HG03575 (cell line): Measurements from ENCODE around the gene ITGA11.

ENCODE experiments used
- ATAC-seq: cut with Tn5 transposase; IDR thresholded peaks from one replicate; pipeline ENCODE4 v1.9.1; 2021; ENCODE audit not compliant: unreplicated experiment, insufficient number of reproducible peaks, low FRiP score; ENCODE audit errors: extremely low read depth

Gene ITGA11, protein sequence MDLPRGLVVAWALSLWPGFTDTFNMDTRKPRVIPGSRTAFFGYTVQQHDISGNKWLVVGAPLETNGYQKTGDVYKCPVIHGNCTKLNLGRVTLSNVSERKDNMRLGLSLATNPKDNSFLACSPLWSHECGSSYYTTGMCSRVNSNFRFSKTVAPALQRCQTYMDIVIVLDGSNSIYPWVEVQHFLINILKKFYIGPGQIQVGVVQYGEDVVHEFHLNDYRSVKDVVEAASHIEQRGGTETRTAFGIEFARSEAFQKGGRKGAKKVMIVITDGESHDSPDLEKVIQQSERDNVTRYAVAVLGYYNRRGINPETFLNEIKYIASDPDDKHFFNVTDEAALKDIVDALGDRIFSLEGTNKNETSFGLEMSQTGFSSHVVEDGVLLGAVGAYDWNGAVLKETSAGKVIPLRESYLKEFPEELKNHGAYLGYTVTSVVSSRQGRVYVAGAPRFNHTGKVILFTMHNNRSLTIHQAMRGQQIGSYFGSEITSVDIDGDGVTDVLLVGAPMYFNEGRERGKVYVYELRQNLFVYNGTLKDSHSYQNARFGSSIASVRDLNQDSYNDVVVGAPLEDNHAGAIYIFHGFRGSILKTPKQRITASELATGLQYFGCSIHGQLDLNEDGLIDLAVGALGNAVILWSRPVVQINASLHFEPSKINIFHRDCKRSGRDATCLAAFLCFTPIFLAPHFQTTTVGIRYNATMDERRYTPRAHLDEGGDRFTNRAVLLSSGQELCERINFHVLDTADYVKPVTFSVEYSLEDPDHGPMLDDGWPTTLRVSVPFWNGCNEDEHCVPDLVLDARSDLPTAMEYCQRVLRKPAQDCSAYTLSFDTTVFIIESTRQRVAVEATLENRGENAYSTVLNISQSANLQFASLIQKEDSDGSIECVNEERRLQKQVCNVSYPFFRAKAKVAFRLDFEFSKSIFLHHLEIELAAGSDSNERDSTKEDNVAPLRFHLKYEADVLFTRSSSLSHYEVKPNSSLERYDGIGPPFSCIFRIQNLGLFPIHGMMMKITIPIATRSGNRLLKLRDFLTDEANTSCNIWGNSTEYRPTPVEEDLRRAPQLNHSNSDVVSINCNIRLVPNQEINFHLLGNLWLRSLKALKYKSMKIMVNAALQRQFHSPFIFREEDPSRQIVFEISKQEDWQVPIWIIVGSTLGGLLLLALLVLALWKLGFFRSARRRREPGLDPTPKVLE

DNA sequence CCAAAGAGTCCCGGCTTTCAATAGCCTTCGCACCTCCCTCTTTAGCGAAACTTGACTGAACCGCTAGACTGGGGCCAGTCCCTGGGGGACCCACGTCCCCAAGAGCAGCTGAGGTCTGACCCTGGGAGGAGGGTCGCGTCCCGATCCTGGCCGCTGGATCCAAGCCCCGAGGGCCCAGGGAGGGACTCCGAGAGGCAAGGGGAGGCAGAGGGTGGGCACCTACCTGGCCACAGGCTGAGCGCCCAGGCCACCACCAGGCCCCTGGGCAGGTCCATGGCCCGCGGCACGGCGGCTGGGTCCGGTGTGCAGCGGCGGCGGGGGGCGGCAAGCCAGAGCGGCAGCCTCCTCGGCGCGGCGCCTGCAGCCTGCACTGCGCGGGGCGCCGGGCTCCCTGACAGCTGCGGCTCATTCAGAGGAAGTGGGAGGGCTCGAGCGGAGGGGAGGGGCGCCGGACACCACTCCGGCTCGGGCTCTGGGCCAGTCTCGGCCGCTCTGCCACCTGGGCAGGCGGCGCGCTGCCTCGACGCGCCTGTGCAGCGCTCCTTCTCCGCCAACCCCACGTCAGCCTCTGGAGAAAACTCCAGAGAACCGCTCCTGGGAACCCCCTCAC, at the start of gene ITGA11:
Gene ITGA11, minus strand, starts transcription at position 372 of the 610 bp plus-strand sequence. Its CDS starts 97 bp downstream, at position 275.
- ATAC-seq, result no peak

DNA sequence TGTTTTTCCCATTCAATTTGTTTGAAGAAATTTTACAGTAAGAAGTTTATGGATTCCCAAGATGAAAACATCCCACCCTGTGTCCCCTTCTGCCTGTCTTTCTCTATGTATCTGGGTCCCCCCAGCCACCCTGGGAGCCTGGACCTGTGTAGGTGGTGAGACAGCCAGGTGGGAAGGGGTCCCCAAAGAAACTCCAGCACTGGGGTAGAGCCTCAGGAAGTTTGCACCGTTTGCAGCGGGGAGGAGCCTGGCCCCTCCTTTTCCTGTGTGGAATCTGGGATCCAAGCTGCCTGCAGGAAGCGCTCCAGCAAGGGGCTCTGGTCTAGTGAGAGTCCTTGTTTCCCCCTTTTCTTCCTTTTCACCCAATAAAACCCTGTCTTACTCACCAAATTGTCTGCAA, 49.4 kb upstream of the ITGA11 start:
- no peak for ATAC-seq

DNA sequence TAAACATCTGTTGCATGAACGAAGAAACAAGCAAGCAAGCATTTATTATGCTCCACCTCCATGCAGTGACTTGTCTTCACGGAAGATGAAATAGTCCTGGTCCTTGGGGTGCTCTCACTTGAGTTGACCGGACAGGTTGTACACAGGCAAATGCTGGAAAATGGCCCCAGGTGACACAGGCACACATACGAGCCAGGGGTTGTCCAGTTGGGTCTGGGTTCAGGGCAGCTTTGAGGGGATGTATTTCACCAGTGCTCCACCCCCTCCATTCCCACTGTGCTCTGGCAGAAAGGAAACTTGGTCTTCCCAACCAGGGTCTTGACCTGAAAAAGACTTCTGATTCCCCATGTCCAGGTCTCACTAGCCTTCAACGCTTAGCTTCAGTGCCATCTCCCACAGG, 48.3 kb upstream of the ITGA11 start:
- no peak for ATAC-seq

DNA sequence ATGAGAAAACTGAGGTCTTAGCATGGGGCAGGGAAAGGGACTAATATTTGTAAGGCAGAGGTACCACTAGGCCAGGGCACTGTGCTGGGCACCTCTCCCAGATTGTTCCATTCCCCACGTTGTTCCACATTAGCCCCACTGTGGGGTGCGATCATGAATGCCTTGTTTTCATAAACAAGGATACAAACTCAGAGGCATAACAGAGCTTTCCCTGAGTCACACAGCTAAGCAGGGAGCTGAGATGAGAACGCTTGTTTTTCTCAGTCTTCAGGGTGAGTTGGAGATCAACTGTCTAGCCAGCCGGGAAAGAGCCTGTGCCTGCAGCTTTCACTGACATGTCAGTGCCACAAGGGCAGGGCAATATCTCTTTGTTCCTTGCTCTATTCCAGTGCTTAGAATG, 47.9 kb upstream of the ITGA11 start:
- no peak for ATAC-seq

DNA sequence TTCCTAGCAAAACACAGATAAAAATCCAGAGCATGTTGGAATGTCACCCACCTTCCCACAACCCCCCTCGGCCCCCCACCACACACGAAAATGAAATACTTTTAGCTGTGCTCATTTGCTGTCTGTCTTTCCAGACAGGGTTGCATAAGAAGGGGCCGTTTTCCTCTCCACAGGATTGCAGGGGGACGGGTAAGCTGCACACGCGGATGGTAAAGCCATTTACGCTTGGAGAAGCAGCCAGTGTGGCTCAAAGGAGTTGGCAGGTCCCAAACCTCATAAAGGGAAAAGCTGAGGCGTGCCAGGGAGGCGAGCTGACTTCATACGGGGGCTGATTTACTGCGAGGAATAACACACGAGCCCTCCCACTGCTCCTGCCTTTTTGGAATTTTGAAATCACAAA, 47.4 kb upstream of the ITGA11 start:
- no peak for ATAC-seq

DNA sequence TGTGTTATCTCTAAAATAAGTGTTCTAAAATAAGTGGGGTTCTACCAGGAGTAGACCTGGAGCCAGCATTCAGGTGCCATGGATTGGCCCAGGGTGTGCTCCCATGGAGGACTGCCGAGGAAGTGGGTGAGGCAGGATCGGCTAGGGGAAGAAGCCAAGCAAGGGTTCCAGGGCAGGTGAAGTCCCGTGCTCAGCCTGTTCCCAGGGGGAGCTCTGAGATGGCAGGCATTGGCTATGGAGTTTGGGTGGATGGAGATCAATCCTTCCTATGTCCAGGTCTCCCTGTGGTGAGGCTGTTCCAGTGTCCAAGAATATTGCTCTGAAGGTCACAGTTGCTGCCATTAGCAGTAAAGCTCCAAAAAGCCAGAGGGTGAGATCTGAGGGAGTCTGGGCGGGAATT, 46.9 kb upstream of the ITGA11 start:
- no peak for ATAC-seq

DNA sequence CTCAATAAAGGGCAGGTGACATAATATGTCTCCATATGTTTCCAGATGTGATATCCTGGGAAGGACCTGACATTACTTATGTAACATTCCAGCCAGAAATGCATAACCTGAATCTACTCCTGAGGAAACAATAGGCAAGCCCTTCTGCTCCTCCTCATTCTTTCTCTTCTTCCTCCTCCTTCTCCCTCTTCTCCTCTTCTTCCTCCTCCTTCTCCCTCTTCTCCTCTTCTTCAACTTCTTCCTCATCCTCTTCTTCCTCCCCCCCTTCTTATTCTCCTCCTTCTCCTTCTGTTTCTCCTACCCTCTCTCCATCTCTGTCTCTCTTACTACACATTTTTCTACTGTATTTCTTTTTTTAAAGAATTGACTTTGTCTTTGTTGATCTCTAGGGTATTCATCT, 43.5 kb upstream of the ITGA11 start:
- no peak for ATAC-seq

DNA sequence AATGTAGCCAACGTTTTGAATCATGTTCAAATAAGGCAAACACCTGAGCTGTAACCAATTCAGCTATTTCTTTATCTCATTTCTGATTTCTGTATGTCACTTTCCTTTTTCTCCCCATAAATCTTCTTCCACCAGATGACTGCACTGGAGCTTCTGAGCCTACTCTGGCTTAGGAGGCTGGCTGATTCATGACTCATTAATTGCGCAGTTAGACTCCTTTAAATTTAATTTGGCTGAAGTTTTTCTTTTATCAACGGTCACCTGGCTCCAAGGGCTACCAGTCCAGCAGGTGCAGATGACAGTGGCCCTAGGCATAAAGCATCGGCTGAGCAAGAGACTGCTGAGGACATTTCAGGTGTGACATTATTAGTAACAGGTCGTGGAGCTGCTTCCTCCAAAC, 39.6 kb upstream of the ITGA11 start:
- no peak for ATAC-seq

DNA sequence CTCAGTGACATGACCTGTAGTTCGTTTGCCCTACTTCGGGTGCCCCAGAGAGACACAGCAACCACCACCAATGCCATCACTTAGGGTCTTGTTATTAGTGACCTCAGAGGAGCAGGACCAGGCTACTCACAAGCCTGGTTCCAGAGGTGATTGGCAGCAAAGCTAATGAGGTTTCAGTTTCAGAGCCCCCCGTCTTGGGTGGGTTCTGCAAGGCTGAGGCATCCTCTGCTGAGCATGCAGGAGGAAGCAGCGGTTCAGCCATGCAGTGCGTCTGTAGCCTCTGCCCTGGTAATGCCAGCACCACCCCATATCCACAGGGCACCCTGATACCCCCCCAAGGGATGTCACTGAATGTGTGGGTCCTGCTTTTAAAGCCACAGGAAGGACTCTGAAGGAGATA, 39.0 kb upstream of the ITGA11 start:
- ATAC-seq, result no peak

DNA sequence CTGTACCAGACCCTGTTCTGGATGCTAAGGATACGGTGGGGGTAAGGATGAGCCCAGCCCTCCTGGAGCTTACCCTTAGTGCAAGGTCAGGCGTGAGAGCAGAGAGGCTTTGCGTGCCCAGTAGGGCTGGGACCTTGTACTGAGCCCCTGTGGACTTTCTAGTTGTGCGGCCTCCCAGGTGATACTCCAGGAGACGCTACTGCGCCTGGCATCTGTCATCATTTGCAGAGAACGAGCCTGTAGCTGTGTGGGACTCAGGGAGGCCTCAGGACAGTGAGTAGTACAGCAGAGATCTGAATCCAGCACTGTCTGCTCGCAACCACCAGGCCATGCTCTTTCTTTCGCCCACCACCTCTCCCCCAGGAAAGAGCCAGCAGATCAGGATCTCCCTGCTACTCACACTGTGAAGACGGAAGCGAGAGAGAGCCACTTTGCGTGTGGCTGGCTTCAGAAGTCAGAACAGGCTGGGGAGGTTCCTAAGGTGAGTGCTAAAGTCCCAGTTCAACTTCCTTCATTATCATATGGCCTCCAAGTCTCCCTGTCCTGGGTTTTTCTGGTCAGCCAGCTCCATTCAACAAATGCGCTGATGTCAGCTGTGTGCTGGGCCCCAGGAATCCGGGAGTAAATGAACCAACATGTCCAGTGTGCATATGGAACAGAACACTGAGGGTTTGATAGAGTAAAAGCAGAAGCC, 38.2 kb upstream of the ITGA11 start:
- ATAC-seq, result no peak

DNA sequence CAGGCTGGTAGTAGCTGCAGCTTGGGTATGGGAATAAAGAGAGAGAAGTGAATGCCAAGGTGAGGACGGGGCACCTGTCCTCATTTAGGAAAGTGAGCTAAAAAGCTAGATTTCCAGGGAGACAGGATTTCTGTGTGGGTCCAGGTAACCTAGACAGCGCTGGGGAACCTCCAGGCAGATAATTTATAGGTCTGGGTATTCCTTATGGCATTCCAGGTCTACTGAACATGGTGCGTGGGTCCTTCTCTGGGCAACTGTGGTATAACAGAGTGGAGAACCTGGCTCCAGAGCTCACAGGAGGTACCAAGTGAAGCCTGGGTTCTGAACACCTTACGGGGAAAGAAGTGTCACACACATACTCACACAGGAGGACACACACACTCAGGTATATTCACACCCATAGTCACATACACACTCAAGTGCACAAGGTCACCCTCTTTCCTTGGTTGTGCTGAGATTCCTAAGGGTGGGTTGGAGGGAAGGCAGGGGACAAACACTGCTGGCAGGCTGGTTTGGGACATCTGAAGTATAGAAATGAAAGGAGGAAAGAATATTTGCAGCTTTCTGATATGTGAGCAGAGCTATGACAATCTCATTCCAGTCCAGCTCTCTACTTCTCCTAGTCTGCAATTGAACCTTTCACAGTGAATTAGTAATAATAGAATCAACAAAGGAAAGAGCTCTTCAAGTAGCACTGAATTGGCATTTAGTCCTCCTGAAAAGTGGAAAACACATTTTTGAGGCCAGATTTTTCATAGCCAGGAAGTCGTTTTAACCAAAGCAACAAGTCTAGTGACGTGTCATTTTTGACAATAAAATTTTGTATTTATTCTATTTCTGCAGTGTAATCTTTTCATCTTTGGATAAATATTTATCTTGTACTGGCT, 37.4 kb upstream of the ITGA11 start:
- no peak for ATAC-seq

DNA sequence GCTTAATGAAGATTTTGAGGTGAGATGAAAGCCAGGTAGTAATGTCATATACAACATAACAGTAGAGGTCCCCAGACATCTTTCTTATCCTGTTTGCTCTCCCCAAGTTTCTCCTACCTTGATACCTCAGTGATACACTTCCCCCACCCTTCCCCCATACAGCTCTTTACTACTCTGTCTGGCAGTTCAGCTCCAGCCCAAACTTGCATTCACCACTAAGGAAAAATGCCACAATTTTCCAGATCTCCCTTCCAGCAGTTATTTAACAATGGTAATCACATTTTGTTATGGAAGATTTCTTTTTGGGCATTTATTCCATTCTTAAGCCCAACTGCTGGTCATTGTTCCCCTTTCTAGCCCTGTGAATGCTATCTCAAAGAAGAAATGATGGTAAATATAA, 34.9 kb upstream of the ITGA11 start:
- ATAC-seq, result no peak

DNA sequence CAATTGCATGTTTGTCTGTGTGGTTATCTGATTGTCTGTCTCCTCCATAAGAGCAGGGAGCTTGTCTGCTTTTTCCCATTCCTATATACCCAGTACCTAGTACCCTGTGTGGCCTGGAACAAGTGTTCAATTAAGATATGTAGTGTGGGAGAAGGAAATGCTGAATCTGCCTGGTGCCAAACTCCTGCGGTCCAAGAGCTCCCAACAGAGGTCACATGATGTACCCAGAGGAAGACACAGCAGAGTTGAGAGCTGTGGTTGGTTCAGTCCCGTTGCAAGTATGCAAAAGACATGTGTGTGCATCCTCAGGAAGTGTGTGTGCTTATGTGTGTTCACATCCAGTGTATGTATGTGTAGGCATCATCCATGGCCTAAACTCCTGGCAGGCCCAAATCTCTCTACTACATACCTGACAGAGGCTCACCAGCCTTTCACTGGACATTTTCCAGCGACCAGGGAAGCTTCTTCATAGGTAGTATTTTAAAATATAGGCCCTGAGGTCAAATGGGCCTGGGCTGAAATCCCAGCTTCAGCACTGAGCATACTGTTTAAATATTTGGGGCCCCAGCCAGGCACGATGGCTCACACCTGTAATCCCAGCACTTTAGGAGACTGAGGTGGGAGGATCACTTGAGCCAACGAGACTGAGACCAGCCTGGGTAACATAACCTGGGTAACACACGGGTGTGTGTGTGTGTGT, 34.0 kb upstream of the ITGA11 start:
- ATAC-seq, result no peak

DNA sequence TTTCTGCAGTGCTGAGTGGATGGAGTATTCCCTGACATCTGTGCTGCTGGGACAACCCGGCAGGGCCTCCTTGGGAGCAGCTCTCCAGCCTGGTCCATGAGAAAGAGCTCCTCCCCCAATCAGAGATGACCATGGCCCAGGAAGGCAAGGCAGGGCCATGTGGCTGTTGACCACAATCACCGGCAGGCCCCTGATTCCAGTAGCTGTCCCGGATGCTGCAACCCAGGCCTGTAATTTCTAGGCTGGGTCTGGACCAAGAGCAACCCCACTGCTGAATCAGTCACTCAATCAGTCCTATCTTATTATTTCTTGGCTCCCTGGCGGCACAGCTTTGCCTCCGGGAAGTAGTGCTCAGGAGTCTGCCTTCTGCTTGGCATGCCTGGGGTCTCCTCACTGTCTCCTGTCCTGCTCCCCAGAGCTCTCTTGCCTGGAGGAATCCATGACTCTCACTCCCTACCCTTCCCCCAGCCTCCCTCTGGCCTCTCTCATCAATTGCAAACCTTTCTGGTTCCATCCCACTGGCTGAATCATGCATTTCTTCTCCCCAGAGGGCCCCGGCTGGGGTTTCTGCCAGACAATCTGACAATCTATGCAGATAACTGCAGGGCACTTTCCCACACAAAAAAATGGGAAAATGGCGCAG, 32.6 kb upstream of the ITGA11 start:
- ATAC-seq, result no peak

DNA sequence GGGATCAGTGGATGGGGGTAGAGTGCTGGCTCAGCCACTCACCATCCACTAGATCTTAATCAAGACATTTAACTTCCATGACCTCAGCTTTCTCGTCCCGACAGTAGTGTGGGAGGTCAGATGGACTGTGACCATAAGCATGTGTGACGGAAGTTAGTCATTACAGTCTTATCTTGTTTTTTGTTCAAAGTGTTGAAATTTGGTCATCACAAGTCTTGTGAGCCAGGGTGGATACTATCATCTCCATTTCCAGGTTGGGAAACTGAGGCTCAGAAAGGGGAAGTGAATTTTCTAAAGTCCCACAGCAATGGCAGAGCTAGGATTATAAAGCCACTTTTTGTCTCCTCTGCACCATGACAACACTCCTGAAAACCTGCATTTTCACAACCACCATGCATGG, 32.0 kb upstream of the ITGA11 start:
- ATAC-seq, result no peak

DNA sequence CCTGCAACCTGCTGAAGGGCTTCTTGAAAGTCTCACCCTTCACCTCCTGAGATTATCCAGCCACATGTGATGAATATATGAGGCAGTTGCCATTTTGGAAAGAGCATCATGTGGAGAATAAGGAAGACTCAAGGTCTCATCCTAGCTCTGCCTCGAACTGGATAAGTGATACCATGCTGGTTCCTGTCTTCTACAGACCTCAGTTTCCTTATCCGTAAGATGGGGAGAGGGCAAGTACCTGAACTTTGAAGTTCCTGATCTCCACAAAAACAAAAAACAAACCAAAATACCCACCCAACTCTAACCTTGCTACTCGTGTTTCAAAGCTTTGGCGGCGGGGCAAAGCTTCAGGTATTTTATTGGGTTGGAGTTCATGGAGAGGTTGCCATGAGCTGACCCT, 31.5 kb upstream of the ITGA11 start:
- no peak for ATAC-seq

DNA sequence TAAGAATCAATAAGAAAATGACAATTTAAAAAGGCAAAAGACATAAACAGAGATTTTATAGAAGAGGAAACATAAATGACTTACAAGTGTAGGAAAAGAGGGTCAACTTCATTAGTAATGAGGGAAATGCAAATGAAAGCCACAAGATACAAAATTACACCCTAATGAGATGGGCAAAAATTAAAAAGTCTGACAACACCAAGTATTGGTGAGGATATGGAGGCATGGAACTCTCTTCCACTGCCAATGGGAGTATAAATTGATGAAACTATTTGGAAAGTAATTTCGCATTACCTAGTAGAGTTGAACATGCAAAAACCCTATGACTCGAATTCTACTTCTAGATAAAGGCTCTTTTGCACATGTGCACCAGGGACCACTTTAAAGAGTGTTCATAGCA, 28.2 kb upstream of the ITGA11 start:
- ATAC-seq, result no peak
